HG02884 (cell line): ENCODE results near the gene ETV4.

ENCODE experiments used
- ATAC-seq: cut with Tn5 transposase; IDR thresholded peaks from one replicate; pipeline ENCODE4 v1.9.1; 2021; ENCODE audit warnings: mild to moderate bottlenecking, moderate library complexity; ENCODE audit not compliant: unreplicated experiment

ETV4 gene

DNA sequence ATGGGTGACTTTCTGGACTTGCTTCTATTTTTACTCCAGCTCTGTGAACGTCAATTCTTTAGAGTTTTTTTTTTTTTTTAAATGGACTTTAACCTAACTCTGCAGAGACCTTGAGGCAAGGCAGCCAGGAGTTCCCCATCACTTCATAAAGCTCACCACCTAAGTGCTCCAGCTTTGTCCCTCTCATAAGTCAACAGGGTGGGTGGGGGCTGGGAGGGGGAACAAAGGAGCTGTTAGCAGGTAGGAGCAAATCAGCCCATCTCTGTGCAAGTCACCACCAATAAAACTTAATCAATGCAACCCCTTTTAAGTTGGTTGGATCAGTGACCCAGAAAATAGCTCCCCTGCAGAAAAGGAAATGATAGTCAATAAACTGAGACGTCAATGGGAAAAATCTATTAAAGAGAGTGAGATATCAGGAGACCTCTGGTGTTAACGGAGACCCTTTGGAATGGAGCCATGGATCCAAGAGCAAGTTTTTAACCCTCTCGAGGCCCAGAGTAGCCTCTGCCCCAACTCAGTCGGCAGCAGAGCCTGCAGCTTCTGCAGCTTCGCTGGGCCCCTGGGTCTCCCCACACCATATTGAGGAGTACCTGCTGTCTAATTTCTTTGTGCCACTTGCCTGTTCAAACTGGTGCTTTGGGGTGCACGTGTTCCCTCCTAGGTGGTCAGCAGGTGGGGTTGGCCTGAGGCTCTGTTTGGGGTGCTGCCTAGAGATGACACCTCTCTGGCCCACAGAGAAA is 27.6 kb upstream of the ETV4 start:
- ATAC-seq: no peak

DNA sequence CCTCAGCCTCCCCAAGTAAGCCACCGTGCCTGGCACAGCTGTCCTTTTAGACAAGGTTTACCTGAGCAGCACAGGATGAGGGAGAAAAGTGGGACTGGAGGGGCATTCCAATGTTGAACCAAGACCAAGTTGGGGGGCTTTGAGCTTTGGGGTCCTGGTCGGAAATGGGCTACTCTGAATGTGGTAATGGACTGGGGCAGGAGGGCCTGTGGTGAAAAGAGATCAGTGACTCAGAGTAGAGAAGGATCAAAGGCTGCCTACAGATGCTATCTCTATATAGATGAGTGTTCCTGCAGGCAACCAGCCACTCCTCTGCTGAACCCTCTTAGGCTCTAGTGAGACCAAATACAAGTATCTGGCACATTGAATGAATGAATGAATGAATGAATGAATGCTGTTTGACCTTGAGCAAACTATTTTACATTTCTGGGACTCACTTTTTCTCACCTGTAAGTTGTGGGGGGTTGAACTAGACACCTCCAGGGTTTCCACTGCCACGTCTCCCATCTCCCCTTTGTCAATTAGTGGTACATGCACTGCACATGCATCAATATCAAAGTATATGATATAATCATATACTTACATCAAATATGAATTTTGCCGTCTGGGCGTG is 26.3 kb upstream of the ETV4 start:
- no peak for ATAC-seq

DNA sequence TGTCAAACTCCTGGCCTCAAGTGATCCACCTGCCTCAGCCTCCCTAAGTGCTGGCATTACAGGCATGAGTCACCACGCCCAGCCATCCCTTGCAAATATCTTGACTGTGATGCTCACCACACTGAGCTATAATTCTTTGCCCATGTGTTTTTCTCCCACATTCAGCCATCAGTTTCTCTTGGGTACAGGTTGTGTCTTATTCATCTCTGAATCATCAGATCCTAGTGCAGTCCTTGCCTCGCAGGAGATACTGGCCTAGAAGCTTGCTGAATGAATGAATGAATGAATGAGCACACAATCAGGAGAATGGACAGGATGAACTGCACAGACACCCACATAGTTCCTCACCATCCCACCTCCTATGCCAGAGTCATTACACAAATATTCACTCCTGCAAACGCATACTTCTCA is 24.4 kb upstream of the ETV4 start:
- no peak for ATAC-seq

GRCh38 chr17:43568506-43569082 is 22.5 kb upstream of the ETV4 start:
- ATAC-seq: no peak

DNA sequence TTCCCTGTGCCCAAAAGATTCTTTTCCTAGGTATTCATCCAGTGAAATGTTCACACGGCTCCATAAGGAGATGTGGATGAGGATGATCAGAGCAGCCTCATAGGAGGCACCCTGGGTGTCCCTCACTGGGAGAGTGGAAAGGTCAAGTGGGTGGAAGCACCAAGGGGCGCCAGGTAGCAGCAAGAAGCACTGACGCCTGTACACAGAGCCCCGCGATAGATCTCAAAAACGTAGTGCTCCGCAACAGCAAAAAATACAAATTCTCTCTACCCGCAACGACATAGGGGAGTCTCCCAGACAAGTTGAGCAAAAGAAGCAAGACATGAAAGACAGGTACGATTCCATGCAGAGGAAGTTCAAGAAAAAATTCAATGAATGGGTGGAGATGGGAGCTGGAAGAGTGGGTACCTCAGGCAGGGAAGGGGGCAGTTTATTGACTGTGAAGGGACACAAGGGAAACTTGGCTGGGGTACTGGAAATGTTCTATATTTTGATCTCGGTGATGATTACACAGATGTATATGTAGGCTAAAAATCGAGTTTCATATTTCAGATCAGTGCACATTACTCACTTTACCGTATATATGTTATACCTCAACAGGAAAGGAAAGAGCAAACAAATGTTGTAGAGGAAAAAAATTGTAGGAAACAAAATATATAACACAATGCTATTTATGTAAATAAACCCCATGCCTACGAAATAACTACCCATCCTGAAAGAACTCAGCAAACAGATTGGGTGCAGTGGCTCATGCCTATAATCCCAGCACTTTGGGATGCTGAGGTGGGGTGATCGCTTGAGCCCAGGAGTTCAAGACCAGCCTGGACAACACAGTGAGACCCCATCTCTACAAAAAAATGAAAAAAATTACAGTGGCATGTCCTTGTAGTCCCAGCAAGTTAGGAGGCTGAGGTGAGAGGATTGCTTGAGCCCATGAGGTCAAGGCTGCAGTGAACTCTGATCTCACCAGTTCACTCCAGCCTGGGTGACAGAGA is 17.8 kb upstream of the ETV4 start:
- no peak for ATAC-seq

GRCh38 chr17:43562679-43563599 is 16.8 kb upstream of the ETV4 start:
- ATAC-seq: no peak

DNA sequence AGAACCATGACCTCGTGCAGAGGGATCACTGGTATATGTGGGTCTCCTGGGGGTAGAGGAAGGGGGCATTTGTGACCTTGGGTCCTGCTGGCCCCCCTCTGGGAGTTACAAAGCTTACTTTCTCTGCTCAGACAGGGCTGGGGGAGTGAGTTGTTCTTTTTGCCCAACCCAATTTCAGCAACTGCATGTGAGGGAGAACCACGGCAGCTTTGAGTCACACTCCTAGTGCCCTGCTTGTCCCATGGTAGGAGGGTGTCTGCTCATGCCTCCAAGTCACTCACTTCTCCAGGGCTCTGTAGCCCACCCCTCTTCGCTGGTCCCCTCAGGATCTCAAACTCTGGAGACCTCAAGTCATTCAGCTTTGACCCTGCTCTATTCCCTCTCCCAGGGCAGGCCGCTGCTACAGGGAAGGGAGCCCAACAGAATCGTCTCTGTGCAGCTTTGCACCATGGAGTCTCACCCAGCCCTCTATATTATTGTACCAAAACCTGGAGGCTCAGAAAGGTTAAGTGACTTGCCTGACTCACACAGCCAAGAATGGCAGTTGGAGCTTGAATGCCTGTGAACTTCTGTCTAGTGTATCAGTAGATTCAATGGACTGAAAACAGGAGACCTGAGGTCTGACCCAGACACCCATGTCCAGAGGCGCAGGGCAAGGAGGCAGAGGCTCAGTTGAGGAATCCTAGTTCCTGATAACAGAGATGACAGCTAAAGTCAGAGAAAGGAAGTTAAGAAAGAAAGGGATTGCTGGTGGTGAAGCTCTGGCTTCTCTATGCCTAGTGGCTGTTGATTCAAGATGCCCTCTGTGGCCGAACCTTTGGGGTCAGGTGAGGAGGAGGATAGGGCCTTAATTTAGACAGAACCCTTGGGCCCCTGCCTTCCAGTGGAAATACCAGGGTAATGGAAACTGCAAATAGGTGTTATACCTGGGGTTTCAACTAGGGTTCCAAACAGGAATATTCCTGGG is 14.6 kb upstream of the ETV4 start:
- no peak for ATAC-seq

- no peak for ATAC-seq
Measured at GRCh38 chr17:43559161-43559816, 13.1 kb upstream of the ETV4 start.

DNA sequence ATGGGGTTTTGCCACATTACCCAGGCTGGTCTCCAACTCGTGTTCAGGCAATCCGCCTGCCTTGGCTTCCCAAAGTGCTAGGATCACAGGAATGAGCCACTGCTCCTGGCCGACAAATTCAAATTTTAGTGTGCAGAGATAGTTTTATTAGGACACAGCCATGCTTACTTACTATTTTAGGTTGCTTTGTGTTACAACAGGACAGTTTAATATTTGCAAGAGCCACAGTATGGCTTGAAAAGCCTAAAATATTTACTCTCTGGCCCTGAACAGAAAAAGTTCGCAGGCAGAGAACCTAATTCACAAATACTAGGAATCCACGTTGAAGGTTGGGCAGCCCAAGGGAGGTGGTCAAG is 12.6 kb upstream of the ETV4 start:
- no peak for ATAC-seq

GRCh38 chr17:43556292-43556691 is 10.2 kb upstream of the ETV4 start:
- no peak for ATAC-seq

DNA sequence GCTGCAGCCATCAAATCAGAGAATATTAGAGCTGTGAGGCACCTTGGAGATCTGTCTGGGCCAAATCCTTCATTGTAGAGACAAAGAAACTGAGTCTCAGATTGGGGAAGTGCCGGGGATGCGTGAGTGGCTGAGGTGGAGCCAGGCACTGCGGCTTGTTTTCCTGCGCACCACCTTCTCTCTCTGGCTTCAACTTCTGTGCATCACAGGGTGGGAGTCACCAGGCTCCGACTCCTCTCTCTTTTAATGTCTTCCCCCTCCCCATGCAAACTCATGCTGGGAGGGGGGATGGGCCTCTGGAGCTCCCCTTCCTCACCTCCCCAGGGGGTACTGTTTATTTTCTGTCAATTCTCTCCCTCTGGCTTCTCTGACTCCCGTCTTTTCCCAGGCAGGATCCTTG is 8.7 kb upstream of the ETV4 start:
- ATAC-seq: no peak

DNA sequence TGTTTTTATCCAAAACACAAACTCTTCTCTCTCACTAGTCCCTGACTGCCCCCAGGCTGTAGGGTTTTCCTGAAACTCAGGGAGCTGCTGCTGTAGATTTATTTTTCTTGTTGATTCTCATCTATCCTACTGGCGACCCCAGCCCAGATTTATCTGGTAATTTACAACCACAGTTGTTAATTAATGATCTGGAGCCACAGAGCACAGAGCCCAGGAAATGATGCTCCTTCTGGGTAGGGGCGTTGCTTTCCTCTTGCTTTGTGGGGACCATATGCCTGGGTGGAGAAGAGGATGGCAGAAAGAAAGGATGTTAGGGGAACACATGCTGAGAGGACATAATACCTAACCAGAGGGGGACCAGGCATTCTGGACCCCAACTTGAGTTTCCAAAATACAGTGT is 7.4 kb upstream of the ETV4 start:
- ATAC-seq: no peak

DNA sequence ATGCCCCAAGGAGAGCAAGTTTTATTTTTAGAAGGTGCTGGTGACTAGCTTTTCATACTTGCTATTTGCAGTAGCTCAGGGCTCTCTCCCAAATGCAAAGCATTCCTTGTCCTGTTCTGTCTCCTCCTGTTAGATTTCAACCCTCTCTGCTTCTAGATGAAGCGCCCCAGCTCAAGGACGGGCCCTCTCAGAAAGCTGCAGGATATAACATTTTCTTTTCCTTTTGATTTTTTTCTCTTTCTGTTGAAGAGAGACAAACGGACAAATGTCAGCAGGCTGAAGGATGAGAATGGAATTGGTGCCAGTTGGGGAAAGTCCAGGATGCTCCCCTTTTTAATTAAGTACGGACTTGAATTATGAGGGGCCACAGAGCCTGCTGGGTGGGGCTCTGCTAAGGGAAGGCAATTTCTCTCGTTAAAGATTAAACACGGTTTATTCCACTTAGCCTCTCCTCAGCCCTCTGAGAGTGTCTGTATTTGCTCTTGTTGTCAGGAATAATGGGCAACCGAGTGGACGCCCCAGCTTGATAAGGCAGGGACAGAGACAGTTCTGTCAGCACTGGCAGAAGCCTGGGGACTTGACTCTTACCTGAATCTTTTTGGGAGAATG is 6.2 kb upstream of the ETV4 start:
- no peak for ATAC-seq

DNA sequence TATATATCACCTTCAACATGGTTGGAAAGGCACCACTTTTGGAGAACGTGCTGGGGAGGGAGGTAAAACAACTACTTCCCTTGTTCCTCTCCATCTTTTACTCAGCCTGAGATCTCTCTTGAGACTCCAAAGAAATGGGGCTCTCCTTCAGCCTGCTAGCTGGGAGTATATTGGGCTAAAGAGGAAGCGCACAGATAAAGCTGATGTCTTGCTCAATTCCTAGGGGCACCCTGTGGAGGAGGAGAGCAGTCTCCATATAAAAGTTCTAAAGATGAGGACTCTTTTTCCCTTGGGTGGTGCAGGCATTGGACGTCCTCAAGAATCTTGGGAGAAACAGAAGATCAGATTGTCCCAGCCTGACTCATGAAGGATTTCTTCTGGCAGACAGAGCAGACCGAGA is 4.6 kb upstream of the ETV4 start:
- no peak for ATAC-seq

GRCh38 chr17:43549496-43549895 is 3.4 kb upstream of the ETV4 start:
- ATAC-seq: no peak

GRCh38 chr17:43548689-43549379 is 2.7 kb upstream of the ETV4 start:
- ATAC-seq: no peak

DNA sequence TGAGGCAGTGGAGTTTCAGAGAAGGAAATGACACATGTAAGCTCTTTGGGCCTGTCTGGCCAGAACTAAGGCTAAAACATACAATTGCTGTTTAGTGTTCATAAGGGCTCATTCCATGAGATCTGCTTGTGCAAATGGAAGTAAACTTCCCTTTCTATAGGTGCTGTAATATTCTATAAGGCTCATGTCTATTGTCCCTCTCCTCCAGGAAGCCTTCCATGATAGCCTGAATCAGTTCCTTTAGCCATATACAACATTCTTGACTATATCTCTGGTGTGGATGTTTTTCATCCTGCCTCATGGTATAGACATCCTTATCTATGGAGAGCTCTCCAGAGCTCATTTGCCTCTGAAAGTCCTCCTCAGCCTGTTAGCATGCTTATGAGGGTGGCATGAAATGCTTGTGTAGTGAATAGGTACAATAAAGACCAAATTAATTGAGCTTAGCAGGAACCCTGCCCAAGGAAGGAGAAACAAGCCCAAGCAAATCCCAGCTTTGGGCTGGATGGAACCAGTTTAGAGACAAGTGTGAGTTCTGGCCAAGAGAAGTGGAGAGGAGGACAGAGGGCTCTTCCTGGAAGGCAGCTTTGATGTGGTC is 1.6 kb upstream of the ETV4 start:
- ATAC-seq: no peak
